Adrenal gland (tissue), 12 donors: Measurements from ENCODE around the gene SMAP2. TPM values are rescaled to one million over a fixed set of nuclear protein-coding genes. Genes with fewer than 3 reads are reported as not detected.

Experiments used
- DNase-seq, 7 donors: peaks; one replicate each; pipeline ENCODE4 v3.0.0-alpha.2; 2019 to 2020
- H3K27ac ChIP-seq, 5 donors: fragments of 200-600 bp; sonication (generic) in 4 of 5; 1 replicate in 3 of 5; 2 replicates in 2 of 5; pipeline versions ENCODE4 v1.5.1 to v1.8.0; 2016 to 2020; ENCODE audit warnings: mild to moderate bottlenecking in 1 of 5
- H3K27me3 ChIP-seq: fragments of 200-600 bp; 2 replicates; pipeline ENCODE4 v1.8.0; 2021
- H3K36me3 ChIP-seq, 2 donors: fragments of 200-600 bp; replicated peaks in 1 of 2; 1 replicate in 1 of 2; 2 replicates in 1 of 2; pipeline versions ENCODE4 v1.5.1 to v1.8.0; 2018 to 2022
- H3K4me1 ChIP-seq, 2 donors: fragments of 200-600 bp; replicated peaks in 1 of 2; 1 replicate in 1 of 2; 2 replicates in 1 of 2; pipeline versions ENCODE4 v1.5.1 to v1.8.0; 2018 to 2021
- H3K4me3 ChIP-seq, 4 donors: fragments of 200-600 bp; sonication (generic) in 3 of 4; one replicate each; pipeline ENCODE4 v1.5.1; 2016 to 2018
- H3K9me3 ChIP-seq, 3 donors: fragments of 200-600 bp; sonication (generic) in 1 of 3; replicated peaks in 1 of 3; 1 replicate in 2 of 3; 2 replicates in 1 of 3; pipeline versions ENCODE4 v1.5.1 to v1.8.0; 2016 to 2021
- POLR2A ChIP-seq, 2 donors: fragments of 450-650 bp; IDR thresholded peaks; one replicate each; pipeline ENCODE4 v1.6.1; 2017; ENCODE audit warnings: antibody characterized with exemption in 2 of 2, mild to moderate bottlenecking in 2 of 2, moderate library complexity in 1 of 2
- WGBS, 4 donors: extraction: QIAGEN DNeasy Blood & Tissue Kit in 2 of 4; methylation state at CpG; one replicate each; pipeline versions ENCODE4 v1.1.5 to v1.1.7; 2013 to 2017; 5-methylcytosine and 5-hydroxymethylcytosine counted together
- intact Hi-C, 2 donors: fragments of 100-400 bp; cut with DNase I; formaldehyde crosslinking; loops; one replicate each; pipeline versions ENCODE4 v1.14.1 to v1.15.0; 2022 to 2023
- polyA plus RNA-seq, 3 donors: library from polyadenylated mRNA; stranded (reverse); fragments of 200-250 nt in 2 of 3; fragments of 350-450 nt in 1 of 3; fragmentation: Illumina TruSeq in 1 of 3; extraction: RNeasy Lipid Tissue Mini Kit (QIAGEN cat#74804) in 1 of 3; gene quantifications; one replicate each; pipeline ENCODE4 v1.2.3, GENCODE V29; 2013 to 2014
- total RNA-seq, 9 donors: library from RNA; depleted of rRNA in 4 of 9; stranded (reverse); fragments of >200 nt in 4 of 9; fragments of 120-200 nt in 1 of 9; fragmentation: NEBNext Ultra II Directional in 1 of 9; extraction: Animal tissue kit (Norgen Biotek cat#: 25700) in 1 of 9; gene quantifications; one replicate each; pipeline versions ENCODE4 v1.1.0 to v1.2.4, GENCODE V29; 2013 to 2023
- TF ChIP-seq, protein P1 (sequence below), 6 experiments: fragments of 450-650 bp in 4 of 6; fragments of 200-600 bp in 2 of 6; sonication (generic) in 1 of 6; IDR thresholded peaks; 1 replicate in 5 of 6; 2 replicates in 1 of 6; pipeline versions ENCODE4 v1.5.1 to v1.8.0; 2016 to 2021; ENCODE audit warnings: antibody characterized with exemption in 6 of 6, mild to moderate bottlenecking in 2 of 6, moderate library complexity in 1 of 6
- donor health status: healthy with polysubstance abuse.
- donor health status: Bipolar disorder and iron deficiency.
- donor health status: DM: yes; HTN: yes; CAD: no.
- donor health status: DM: no; HTN: no; CAD: no.
- donor health status: DM: no; HTN: no; CAD: no.
- donor health status: DM: yes; HTN: yes; CAD: no.

The SMAP2 gene
- total and polyA plus RNA-seq, 12 donors, result 15.0 to 55.9 (median 36.3) TPM

DNA sequence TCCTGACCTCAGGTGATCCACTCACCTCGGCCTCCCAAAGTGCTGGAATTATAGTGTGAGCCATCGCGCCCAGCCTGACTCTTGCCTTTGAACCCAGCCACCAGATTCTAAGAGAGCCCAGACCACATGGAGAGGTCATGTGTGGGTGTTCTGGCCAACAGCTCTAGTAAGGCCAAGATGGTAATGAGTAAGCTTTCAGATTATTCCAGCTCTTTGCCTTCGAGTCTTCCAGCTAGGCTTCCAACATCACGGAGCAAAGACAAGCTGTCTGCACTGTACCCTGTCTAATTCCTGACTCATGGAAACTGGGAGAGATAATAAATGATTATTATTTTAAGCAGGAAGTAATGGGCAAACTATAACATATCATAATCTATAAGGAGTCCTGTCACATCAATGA lies 61.9 kb downstream of the SMAP2 start:
- Histone ChIP-seq H3K4me3 (no peak overlapping the region), H3K9me3 (no peaks in the 10 kb centered on the region), H3K27me3 (no peaks in the 10 kb centered on the region), H3K27ac (no peak overlapping the region), H3K36me3 (no peaks in the 10 kb centered on the region), H3K4me1 (no peaks in the 10 kb centered on the region)
- intact Hi-C loops, result no loop called here
- no peak for DNase-seq
- TF ChIP-seq, protein P1, sequence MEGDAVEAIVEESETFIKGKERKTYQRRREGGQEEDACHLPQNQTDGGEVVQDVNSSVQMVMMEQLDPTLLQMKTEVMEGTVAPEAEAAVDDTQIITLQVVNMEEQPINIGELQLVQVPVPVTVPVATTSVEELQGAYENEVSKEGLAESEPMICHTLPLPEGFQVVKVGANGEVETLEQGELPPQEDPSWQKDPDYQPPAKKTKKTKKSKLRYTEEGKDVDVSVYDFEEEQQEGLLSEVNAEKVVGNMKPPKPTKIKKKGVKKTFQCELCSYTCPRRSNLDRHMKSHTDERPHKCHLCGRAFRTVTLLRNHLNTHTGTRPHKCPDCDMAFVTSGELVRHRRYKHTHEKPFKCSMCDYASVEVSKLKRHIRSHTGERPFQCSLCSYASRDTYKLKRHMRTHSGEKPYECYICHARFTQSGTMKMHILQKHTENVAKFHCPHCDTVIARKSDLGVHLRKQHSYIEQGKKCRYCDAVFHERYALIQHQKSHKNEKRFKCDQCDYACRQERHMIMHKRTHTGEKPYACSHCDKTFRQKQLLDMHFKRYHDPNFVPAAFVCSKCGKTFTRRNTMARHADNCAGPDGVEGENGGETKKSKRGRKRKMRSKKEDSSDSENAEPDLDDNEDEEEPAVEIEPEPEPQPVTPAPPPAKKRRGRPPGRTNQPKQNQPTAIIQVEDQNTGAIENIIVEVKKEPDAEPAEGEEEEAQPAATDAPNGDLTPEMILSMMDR (IDR thresholded peaks at IDR 0.05), result no peak
- TF ChIP-seq POLR2A (IDR thresholded peaks at IDR 0.05), result no peak
- 69 to 82% (median 78%) methylated on average over 4 to 5 of the region's 5 CpGs for WGBS, 4 donors

DNA sequence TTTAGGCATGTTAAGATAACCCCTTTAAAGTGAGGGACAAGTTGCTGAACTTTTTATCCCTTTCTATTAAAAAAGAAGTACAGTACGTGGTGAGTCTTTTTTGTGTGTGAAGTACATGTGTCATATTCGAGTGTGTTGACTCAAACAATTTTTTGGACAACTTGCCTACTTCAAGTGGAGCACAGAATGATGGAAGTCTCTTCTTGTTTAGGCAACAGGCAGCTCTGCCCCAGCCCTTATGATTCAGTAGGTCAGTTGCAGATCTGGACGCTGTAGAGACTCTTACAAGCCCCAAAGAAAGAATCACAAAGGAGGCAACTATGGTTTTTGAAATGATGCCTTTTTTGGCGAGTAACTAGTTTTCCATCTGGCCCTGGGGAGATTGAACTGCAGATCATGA lies 62.3 kb downstream of the SMAP2 start:
- no peak for DNase-seq
- no peak overlapping the region for H3K4me3 ChIP-seq
- no peak overlapping the region for H3K27ac ChIP-seq
- no peaks in the 10 kb centered on the region for H3K36me3 ChIP-seq
- no peak for TF ChIP-seq POLR2A (IDR thresholded peaks at IDR 0.05)
- TF ChIP-seq, protein P1 (IDR thresholded peaks at IDR 0.05), result no peak
- intact Hi-C loops, result no loop called here
- no peaks in the 10 kb centered on the region for H3K9me3 ChIP-seq
- no peaks in the 10 kb centered on the region for H3K4me1 ChIP-seq
- 71 to 90% (median 74%) methylated on average over 4 of the region's 4 CpGs for WGBS, 4 donors
- H3K27me3 ChIP-seq, result no peaks in the 10 kb centered on the region

DNA sequence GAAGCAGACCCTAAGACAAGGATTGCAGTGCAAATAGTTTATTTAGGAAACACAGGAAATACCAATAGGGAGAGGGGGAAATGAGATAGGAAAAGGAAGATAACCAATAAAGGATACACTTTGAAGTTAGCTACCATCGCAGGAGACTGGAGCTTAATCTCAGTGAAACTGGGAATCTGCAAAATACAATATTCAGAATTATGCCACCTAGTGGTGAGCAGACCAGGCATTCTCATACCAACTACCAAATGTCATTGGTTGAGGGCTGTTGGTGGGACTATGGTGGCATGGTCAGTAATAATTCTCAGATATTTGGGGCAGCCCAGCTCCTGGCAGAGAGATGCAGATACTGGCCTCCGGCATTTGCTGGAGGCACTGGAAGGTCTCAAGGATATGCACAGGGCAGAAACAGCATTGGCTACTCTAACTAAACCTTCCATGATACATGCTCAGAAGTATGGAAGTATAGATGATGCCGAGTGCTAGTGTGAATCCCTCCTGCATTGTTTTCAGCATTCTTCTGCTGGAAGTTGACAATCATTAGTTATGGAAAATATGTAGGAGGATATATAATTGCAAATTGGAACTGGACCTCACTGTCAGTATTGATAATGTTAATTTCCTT lies 65.0 kb downstream of the SMAP2 start:
- 59 to 71% (median 64%) methylated on average over 3 of the region's 3 CpGs for WGBS, 4 donors
- no peak for TF ChIP-seq POLR2A (IDR thresholded peaks at IDR 0.05)
- TF ChIP-seq, protein P1 (IDR thresholded peaks at IDR 0.05), result peak; percentile 33 to 60 (median 48)
- no peak overlapping the region for H3K27ac ChIP-seq
- H3K9me3 ChIP-seq, result no peaks in the 10 kb centered on the region
- H3K4me3 ChIP-seq, result no peak overlapping the region
- no peaks in the 10 kb centered on the region for H3K36me3 ChIP-seq
- intact Hi-C loops, result no loop called here
- DNase-seq, result peak in 1 of 7 donors; percentile 25
- H3K27me3 ChIP-seq, result no peaks in the 10 kb centered on the region
- no peaks in the 10 kb centered on the region for H3K4me1 ChIP-seq

DNA sequence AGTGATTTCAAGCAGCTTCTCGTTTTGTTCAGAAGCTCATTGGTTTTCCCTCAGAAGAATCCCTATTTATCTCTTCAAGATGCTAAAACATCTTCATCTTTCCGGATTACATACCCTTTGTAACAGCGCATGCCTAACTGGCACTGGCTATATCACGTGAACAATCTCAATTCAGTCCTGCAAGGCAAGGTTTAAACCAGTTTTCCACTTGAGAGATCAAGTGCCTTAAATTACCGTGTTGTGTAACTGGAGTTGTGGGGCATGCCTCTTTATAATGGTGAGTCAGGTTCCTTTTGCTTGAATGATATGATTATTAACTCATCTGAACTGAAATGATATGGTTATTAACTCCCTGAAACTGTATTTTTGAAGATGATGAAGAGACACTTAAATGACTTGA lies 65.7 kb downstream of the SMAP2 start:
- no peak for TF ChIP-seq POLR2A (IDR thresholded peaks at IDR 0.05)
- TF ChIP-seq, protein P1 (IDR thresholded peaks at IDR 0.05), result no peak
- DNase-seq, result no peak
- WGBS, 4 donors, result 78 to 87% (median 84%) methylated on average over 5 of the region's 5 CpGs

More for the DNA sequence above, 65.7 kb downstream of the SMAP2 start:
- H3K27ac ChIP-seq, result no peak overlapping the region
- H3K36me3 ChIP-seq, result no peaks in the 10 kb centered on the region
- no peak overlapping the region for H3K4me3 ChIP-seq
- H3K4me1 ChIP-seq, result no peaks in the 10 kb centered on the region
- H3K27me3 ChIP-seq, result no peaks in the 10 kb centered on the region
- no peaks in the 10 kb centered on the region for H3K9me3 ChIP-seq
- intact Hi-C loops, result no loop called here
